ENCODE measurements around the gene KLHL17.

The KLHL17 gene

DNA sequence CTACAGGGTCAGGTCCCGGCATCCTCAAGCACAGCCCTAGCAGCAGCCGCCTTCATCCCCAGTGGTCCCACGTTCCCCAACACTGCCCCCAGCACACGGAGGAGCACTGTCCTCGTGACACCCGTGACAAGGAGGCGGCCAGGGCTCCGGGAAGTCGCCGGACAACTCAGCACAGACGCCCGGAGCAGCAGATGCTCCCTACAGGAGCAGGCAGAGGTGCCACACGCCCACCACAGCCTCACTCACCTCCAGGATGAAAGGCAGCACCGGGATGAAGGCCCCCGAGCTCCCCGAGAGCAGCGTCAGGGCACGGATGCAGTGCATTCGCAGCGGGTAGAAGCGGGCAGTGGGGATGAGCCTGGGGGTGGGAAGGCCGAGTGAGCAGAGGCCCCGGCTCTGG, 9.5 kb upstream of the KLHL17 start:
- no peak for DNase-seq (ENCODE audit: low read depth in 2 of 2)

DNA sequence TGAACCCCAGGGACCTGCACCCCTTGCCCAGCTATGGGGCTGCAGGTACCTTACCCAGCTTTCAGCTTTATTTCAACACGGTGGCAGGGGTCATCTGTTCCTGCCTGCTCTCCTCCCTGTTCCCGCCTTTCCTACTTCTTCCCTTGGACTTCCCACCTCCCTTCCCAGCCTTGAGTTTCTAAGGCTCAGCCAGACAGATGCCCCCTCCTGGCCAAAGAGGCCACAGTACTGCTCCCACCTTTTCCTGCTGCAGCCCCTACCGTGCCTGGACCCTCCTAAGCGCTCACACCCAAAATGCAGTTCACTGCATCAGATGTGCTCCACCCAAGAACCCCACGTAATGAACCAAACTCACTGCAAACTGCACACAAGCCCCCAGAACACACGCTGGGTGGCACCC, 9.0 kb upstream of the KLHL17 start:
- no peak for DNase-seq (ENCODE audit: low read depth in 2 of 2)

GRCh38 chr1:952201-952600, 8.2 kb upstream of the KLHL17 start:
- DNase-seq (ENCODE audit: low read depth in 2 of 2) = no peak

GRCh38 chr1:952603-953002, 7.8 kb upstream of the KLHL17 start:
- no peak for DNase-seq (ENCODE audit: low read depth in 2 of 2)

GRCh38 chr1:953524-954320, 6.7 kb upstream of the KLHL17 start:
- DNase-seq (ENCODE audit: low read depth in 2 of 2) = no peak

DNA sequence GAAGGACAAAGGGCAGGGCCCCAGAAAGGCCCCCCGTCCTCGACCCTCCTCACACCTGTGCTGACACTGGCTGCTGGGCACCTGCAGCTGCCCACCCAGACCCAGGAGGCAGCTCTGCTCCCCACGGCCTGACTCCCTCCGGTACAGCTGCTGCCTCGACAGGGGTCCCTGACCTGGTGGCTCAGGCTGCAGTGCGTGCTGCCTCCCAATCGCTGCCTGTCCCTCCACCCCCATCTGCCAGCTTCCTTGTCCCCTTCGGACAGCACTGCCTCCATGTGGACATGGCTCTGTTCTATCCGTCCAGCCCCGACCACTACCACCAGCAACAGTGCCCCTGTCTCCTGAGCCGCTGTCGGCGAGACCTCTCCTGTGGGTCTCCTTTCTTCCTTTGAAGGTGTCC, 5.5 kb upstream of the KLHL17 start:
- no peak for DNase-seq (ENCODE audit: low read depth in 2 of 2)

GRCh38 chr1:955474-955873, 4.9 kb upstream of the KLHL17 start:
- no peak for DNase-seq (ENCODE audit: low read depth in 2 of 2)

GRCh38 chr1:956636-957035, 3.7 kb upstream of the KLHL17 start:
- no peak for DNase-seq (ENCODE audit: low read depth in 2 of 2)

DNA sequence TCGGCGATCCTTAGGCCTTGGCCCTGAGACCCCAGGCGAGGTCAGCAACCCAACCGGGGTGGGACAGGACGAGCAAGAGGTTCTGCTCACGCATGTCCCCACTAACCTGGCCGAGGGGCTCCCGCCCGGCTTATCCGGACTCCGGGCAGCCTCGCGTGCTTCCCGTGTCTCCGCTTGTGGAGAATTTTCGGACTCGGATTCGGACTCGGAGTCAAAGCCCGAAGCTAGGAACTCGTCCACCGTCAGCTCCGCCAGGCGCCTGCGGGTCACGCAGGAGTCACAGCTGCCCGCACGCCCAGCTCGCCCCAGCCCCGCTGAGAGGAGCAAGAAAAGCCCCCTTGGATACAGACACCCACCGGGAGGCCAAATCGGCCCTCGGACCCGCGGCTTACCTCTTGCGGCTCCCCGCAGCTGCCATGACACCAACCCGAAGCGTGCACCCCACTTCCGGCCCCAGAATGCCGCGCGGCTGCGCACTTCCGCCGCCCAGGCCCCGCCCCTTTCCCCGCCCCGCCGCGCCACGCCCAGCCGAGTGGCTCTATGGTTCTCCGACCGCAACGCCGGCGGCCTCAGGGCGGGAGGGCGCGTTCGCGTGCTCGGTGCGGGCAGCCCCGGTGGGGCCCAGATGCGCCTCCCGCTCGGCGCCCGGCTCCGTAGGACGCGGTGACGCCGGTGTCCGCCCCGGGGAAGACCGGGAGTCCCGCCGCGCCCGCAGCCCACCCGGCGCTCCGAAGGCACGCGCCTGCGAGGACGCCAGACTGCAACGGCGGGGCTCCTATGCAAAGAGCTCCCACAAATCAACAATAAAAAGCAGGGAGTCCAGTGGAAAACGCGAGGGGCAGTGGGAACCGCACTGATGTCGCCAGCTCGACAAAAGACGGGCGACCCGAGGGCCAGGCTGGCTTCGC, 1.3 kb upstream of the KLHL17 start, which contains the start of gene NOC2L:
Gene NOC2L, minus strand, starts transcription at position 434 of the 908 bp plus-strand sequence. Its CDS starts 16 bp downstream, at position 418.
- DNase-seq (ENCODE audit: low read depth in 2 of 2) = peak; percentile 99

DNA sequence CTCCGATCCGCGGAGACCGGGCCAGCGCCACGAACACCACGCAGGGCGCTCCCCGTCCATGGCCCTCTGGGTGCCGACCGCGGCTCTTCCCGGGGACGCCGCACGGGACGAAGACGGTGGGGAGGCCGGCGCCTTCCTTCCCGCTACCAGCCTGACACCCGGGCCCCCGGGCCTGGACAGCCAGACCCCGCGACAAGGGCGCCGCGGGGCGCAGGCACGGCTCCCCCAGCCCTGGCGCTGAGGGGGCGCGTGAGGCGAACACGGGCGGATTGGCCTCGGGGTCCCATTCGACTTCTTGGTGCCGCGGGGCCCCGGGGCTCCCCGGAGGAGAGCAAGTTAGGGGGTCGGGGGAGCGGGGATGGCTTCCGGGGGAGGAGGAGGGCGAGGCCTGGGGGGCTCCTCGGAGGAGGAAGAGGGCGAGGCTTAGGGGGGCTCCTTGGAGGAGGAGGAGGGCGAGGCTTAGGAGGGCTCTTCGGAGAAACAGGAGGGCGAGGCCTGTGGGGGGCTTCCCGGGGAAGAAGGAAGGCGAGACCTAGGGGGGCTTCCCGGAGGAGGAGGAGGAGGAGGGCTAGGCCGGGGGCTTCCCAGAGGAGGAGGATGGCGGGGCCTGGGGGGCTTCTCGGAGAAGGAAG, 537 bp upstream of the KLHL17 start:
- no peak for DNase-seq (ENCODE audit: low read depth in 2 of 2)

- DNase-seq (ENCODE audit: low read depth in 2 of 2) = no peak
Measured at GRCh38 chr1:961132-961669, 817 bp downstream of the KLHL17 start.

- DNase-seq (ENCODE audit: low read depth in 2 of 2) = no peak
Measured at GRCh38 chr1:962381-963300, 2.3 kb downstream of the KLHL17 start.

GRCh38 chr1:963301-963651, 2.9 kb downstream of the KLHL17 start:
- no peak for DNase-seq (ENCODE audit: low read depth in 2 of 2)

- DNase-seq (ENCODE audit: low read depth in 2 of 2) = no peak
Measured at GRCh38 chr1:963746-964525, 3.6 kb downstream of the KLHL17 start.

- DNase-seq (ENCODE audit: low read depth in 2 of 2) = no peak
Measured at GRCh38 chr1:964691-965525, 4.5 kb downstream of the KLHL17 start.

DNA sequence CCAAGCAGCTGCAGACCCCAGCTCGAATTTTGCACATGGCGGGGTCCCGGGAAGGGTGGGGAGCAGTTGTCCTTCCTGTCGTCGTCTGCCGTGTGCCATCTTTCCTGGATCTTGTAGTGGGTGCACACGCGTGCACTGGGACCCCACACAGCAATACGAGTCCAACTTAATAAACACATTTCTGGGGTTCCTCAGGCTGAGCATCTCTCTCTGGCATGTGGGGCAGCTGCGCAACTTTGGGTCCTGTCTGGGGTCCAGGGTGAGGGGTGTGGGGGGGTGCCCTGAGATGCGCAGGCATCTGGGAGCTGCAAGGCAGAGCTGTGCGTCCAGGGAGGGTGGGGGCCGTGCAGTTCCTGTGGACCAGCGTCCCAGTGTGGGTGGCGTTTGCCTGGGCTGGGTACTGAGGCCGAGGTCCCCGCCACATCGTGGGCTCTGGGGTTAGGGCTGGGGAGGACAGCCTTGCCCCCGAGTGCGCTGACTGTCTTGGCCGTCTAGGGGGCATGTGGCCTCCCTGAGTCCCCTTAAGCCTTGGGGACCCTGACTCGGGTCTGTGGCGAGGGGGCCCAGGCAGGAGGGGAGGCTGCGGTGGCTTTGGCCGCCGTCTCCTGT, 5.2 kb downstream of the KLHL17 start:
- DNase-seq (ENCODE audit: low read depth in 2 of 2) = no peak

DNA sequence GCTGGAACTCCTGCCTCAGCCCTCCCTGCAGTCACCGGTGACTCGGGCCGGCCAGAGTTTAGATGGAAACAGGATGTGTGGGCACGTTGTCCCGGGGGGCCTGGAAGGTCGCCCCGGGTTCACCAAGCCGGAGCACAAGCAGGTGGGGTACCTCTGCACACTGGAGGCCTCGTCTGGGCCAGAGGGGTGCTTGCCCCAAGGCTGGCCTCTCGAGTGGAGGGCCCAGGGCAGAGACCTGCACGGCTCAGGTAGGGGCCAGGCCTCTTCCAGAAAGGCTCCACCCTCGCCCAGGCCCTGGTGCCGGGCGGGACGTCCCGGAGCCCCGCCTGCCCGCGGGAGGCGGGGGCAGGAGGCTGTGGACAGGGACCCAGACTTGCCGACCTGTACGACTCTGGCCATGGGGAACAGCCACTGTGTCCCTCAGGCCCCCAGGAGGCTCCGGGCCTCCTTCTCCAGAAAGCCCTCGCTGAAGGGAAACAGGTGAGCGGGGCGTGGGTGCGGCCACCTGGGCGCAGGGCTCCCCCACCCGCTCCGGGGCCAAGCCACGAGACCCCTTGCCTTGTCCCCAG, 5.8 kb downstream of the KLHL17 start, which contains the start of gene PLEKHN1:
Gene PLEKHN1, plus strand, starts transcription at position 348 of the 569 bp plus-strand sequence. Its CDS starts 50 bp downstream, at position 398.
- peak in 1 of 2 donors; percentile 25 for DNase-seq (ENCODE audit: low read depth in 2 of 2)

DNA sequence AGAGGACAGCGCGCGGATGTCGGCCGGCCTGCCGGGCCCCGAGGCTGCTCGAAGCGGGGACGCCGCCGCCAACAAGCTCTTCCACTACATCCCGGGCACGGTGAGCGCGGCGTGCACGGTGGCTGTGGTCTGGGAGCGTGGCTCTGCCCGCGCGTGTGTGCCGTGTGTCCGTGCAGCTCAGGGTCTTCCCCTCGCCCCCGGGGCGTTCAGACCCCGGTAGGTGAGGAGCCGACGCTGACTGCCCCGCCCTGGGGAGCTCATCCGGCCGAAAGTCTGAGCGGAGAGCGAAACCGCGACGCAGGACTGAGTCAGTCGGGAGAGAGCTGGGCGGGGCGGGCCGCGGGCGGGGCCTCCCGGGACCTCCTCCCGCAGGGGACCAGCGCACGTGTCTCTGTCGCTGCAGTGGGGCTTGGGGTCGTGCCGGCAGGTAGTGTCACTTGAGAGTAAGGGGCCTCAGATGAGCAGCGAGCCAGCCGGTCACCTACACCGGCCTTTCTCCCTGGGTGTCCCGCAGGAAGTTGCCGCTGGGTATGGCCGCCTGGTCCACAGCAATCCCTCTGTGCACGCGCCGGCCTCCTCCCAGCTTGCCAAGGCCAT, 6.4 kb downstream of the KLHL17 start:
- peak; percentile 80 to 90 for DNase-seq (ENCODE audit: low read depth in 2 of 2)
